GM19468 (cell line): Measurements from ENCODE around the gene FSIP2.

Experiments
- ATAC-seq: cut with Tn5 transposase; IDR thresholded peaks from one replicate; pipeline ENCODE4 v1.9.1; 2021; ENCODE audit warnings: mild to moderate bottlenecking, moderate library complexity, moderate number of reproducible peaks; ENCODE audit not compliant: unreplicated experiment; ENCODE audit errors: extremely low read depth

FSIP2 gene

GRCh38 chr2:185875136-185875931 lies 136.7 kb downstream of the FSIP2 start:
- no peak for ATAC-seq

- ATAC-seq = no peak
Observed at GRCh38 chr2:185876234-185876633, 137.6 kb downstream of the FSIP2 start.

GRCh38 chr2:185880396-185880795 lies 141.8 kb downstream of the FSIP2 start:
- no peak for ATAC-seq
